GM19351 (cell line): ENCODE measurements around the gene C4orf36.
"Not testable (repeated sequence)": the region's sequence is repeated elsewhere in the genome, so short reads cannot be mapped to it uniquely, and the experiment has no call there.

Source experiments
- ATAC-seq: cut with Tn5 transposase; IDR thresholded peaks from one replicate; pipeline ENCODE4 v1.9.1; 2021; ENCODE audit warnings: mild to moderate bottlenecking, moderate library complexity; ENCODE audit not compliant: unreplicated experiment

Gene C4orf36

DNA sequence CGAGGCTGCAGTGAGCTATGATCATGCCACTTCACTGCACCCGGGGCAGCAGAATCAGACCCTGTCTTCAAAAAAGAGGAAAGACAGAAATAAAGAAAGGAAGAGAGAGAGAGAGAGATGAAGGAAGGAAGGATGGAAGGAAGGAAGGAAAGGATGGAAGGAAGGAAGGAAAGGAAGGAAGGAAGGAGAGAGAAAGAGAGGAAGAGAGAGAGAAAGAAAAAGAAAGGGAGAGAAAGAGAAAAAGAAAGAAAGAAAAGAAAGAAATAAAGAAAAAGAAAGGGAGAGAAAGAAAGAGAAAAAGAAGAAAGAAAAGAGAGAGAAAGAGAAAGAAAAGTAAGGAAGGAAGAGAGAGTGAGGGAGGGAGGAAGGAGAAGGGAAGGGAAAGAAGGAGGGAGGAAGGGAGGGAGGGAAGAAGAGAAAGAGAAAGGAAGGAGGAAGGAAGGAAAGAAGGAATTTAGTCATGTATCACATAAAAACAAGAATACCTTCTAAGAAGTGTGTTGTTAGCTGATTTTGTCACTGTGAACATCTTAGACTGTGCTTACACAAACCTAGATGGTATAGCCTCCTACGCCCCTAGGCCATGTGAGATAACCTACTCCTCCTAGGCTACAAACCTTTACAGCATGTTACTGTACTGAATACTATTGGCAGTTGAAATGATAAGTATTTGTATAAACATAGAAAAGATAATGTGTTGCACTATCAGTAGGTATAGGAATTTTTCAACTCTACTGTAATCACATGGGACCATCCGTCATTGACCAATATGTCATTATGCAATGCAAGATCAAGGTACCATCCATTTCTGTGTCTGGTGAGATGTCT is 25.2 kb upstream of the C4orf36 start:
- ATAC-seq, result no peak

DNA sequence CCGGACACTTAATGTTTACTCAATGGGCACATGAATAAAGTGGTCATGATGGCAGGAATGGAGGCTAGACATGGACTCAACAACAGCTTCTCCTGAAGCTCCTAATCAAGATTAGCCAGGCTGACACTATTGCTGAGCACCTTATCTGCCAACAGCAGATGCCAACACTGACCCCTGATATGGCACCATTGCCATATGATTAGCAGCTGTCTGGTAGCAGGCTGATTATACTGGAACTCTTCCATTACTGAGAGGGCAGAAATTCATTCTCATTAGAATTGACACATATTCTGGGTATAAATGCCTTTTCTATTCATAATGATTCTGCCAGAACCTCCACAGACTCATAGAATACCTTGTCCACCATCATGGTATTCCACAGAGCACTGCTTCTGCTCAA is 24.2 kb upstream of the C4orf36 start:
- ATAC-seq, result no peak

DNA sequence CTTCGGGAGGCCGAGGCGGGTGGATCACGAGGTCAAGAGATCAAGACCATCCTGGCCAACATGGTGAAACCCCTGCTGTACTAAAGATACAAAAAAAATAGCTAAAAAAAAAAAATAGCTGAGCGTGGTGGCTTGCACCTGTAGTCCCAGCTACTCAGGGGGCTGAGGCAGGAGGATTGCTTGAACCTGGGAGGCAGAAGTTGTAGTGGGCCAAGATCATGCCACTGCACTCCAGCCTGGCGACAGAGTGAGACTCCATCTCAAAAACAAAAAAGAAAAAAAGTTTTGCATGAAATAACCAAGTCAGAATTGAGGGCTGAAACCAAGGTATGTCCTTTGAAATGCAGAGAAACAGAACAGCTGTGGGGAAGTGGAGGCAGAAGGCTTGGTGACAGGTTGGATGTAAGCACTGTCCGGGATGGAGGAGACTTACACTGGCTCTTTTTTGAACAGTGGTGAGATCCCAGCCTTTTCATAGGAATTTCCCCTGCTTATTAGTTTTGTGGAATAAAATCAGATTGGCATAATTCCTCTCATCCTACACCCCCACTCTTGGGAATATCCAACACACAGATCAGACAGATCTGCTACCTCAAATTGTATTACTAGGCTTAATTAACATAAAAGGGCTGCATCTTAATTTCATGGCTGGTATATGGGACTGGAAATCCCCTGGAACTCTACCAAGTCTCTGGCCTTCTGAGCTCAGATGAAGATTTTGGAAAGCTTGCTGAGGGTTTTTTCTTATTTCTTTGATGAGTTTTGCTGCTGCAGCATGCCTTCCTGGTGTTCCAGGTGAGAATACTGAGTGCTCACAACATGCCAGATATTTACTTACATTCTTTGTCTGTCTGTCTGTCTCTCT is 18.8 kb upstream of the C4orf36 start:
- ATAC-seq, result no peak

DNA sequence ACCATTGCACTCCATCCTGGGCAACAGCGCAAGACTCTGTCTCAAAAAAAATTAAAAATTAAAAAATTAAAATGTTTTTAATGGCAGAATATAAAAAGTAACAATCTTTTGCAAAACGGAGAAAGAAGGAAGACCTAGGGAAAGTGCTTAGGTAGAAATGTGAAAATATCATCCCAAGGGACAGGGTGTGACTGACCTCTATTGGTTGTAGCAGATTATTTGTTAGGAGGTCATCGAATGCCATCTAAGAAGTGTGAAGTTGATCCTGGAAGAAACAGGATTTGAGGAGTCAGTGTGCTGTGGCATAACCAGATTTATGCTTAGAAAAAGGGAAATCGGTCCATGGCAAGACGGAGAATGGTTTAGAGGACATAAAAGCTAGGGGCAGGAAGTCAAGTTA is 18.1 kb upstream of the C4orf36 start:
- no peak for ATAC-seq

DNA sequence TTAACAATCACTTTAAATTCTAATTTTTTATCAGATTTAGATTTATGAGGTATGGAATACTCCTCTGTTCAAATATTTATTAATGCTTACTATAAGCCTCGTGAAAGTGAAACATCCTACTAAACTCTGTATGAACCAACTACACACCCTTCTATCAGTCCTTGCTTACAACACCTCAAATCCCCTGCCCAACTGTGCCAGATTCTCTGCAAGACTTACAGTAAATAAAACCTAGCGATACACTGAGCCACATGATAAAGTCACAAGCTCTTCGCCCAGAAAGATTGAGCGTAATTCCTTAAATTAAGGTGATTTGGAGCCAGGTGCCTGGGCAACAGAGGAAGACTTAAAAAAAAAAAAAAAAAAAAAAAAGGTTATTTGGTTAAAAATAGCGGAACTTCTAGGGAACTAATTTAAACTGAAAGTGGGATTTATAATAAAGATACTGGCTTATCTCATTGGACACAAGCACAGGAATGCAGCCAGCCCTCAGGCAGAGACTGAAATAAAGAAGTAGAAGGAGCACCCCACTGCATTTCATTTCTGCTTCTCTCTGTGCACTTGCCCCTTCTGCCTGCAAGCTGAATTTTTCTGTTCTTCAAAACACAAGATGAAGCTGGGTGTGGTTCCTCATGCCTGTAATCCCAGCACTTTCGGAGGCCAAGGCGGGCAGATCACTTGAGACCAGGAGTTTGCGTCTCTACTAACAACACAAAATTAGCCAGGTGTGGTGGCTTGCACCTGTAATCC is 17.5 kb upstream of the C4orf36 start:
- ATAC-seq, result no peak

DNA sequence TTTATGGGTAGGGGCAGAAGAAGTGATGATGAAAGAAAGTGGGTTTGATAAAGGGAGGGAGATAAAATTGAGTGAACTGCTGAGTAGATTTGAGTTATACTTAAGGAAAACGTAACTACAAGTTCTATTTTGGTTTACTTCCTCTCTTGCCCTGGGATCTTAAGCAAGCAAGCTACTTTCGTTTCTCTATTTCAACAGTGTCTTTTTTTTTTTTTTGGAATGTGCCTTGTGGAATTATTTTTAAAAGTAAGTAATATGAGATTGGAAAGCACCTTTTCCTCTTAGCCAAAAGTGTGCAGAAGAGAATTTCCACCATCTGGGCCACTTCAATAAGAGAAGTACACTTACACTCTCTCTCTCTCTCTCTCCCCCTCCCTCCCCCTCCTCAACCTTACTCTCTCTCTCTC is 16.0 kb upstream of the C4orf36 start:
- no peak for ATAC-seq

DNA sequence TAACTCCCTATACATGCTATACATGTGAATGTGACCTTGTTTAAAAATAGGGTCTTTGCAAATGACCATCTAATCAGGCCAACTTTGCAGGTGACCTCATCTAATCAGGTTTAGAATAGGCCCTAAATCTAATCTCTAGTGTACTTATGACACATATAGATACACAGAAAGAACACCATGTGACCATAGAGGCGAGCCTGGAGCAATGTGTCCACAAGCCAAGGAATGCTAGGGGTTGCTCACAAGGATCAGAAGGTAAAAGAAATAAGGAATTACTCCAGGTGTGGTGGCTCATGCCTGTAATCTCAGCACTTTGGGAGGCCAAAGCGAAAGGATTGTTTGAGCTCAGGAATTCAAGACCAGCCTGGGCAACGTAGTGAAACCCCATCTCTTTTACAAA is 9.6 kb upstream of the C4orf36 start:
- no peak for ATAC-seq

DNA sequence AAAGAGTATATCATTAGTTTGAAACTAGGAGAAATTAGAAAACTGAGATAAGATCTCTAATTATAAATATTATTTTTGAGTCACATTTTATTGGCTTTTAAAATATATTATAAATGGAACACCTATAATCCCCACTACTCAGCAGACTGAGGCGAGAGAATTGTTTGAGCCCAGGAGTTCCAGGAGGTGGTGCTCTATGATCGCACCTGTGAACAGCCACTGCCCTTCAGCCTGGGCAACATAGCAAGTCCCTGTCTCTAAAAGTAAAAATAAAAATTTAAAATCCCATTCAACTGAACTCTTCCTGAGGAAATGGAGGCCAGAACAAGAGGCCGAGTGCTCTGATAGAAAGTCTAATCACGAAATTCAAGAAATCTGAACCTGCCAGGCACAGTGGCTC is 6.3 kb upstream of the C4orf36 start:
- ATAC-seq, result no peak

DNA sequence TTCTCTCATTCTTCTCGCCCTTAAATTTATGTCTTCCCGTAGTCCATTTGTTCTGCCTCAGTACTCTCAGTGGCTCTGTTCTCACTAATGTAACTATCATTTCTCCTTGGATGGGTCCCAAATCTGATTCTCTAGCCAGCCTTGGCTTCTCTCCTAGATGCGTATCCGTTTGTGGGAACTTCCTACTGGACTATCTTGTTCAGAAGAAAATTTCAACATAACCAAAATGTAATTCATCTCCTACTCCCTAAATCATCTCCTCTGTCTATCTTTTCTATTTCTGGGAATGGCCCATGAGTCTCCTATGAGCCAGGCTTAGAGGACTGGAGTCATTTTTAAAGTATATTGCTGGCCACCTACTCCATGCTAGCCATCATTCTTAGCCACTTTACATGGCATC is 4.4 kb upstream of the C4orf36 start:
- ATAC-seq, result no peak

DNA sequence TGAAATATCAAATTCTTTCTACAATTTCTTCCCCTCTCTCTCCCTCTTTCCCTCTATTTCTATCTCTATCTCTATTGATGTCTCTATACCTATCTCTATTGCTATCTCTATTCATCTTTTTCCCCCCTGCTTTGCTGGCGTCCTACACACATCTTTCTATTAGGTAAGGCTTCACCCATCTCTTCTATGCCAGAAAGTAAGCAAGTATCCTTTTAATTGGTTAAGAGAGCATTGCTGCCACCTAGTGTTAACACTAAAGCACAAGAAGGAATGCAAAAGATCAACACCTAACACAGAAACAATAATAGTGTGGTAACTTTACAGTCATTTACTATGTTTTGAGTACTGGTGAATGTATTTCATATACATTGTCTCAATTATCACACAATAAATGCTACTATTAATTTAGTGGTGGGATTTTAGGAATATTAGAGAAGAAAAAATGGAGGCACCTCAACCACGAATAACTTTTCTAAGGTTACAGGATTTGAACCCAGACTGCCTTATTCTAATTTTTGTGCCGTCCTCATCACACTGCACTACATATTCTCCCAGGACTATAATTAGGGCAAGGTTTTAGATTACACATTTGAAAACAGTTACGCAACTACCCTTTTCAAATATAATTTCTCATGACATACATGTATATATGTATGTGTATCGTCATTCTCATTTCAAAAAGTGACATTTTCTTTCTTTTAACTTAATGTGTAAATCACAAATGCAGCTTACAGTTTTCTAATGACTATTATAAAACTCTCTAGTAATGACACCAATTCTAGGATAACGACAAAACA is 3.7 kb upstream of the C4orf36 start:
- ATAC-seq, result peak; percentile 46

DNA sequence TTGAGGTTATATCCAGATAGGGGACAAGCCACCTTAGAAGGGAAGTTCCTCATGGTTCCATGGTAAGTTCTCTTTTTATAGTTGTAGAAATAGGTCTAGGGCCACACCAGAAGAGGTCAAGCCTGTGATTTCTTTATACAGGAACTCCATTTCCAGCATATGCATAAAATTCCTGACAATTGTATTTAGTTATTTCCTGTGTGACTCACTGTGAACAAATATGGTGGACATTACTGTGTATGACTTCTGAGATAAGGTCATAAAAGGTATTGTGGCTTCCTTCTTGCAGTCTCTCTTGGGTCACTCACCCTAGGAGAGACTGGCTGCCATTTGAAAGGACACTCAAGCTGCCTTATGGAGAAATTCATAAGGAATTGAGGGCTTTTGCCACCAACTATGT is 2.2 kb upstream of the C4orf36 start:
- no peak for ATAC-seq

DNA sequence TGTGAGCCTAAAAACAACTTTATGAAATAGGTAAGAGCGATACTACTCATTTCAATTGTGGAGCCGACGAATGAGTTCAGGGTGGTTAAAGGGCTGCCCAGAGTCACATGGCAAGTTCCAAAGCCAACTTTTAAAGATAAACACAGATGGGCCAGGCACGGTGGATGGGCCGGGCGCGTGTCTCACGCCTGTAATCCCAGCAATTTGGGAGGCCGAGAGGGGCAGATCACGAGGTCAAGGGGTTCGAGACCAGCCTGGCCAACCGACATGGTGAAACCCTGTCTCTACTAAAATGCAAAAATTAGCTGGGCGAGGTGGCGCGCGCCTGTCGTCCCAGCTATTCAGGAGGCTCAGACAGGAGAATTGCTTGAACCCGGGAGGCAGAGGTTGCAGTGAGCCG is 914 bp upstream of the C4orf36 start:
- ATAC-seq, result no peak

DNA sequence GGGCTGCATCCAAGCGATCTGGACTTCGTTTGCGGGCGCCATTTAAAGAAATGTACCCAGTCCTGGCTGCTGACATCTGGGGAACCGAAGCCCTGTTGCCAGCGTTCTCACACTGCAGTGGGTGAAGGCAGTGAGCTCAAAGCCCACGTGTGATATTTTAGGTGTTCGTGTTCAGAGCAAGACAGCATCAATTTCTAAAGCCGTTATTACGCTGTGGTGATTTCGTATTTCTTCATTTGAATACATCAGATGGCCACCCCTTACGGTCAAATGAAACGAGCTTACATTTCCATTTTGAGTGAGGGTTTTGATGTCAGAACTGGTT is 376 bp upstream of the C4orf36 start:
- ATAC-seq, result no peak

DNA sequence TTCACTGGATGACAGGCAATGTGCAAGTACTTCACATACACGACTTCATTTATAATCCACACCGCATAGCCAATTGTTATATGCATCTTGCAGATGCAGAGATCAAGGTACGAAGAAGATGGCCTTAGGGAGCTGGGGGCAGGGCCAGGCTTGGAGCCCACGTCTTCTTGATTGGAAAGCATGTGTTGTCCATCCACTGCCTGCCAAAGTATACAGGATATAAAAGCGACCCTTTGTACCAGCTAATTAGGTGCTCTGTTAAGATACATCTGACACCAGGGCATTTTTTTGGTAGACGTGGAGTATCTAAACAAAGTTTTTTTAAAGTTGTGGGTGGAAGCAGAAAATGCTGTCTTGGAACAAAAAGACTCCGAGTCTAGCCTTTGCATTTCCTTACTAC is 1.4 kb downstream of the C4orf36 start:
- ATAC-seq, result no peak

DNA sequence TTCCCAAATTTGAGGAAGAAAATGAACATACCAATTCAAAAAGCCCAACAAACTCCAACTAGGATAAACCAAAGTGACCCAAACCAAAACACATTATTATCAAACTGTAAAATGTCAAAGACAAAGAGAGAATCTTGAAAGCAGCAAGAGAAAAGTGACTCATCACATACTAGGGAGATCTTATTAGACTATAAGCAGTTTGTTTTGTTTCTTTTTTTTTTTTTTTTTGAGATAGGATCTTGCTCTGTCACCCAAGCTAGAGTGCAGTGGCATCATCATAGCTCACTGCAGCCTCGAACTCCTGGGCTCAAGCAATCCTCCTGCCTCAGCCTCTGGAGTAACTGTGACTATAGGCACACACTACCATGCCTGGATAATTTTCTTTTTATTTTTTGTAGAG is 12.6 kb downstream of the C4orf36 start:
- no peak for ATAC-seq

DNA sequence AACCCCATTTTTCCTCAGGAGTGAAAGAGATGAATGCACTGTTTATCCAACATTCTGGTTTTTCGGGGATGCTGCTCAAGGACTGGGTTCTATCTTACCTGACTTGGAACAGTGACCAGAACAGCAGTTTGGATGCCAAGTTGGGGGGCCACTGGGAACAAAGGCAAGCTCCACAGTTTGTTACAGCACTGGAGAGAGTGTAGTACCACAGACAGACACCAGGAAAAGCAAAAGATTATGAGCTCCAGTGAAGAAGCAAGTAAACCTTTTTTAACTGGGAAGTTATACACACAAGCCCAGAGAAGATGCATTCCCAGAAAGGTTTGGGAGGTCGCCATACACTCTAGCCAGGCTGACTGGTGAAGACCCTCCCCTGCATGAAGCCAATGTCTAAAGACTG is 13.6 kb downstream of the C4orf36 start:
- no peak for ATAC-seq

DNA sequence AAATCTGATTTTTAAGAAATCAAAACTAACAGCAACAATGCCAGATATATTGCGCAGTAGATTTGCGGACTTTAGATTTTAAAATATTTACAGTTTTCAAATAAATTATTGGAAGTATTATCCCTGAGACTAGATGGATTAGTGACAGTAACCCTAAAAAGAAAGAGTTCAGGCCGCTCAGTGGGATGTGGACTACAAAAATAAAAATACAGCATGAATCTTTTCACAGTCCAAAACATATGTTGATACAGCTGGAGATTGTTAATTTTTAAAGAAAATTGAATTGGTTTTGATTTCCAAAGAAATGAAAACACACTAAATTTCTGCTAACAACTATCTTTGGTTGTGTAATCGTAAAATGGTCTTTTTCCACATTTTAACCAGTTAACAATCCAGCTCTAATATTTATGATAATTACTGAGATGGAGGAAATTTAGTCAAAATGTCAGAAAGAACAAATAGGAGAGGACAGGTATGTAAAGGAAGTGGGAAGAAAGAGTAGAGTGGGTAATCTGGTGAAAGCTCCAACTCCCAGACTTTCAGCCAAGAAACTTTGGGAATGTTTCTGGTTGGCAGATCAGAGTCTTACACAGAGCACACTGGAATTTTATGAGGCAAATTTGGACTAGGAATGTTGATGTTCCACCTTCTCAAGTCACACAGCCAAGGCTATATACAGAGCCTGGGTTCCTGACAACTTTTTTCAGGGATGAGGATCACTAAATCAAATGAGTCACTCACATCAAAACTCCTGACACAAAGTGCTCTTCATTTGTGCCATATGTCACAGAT is 15.1 kb downstream of the C4orf36 start:
- ATAC-seq, result no peak

DNA sequence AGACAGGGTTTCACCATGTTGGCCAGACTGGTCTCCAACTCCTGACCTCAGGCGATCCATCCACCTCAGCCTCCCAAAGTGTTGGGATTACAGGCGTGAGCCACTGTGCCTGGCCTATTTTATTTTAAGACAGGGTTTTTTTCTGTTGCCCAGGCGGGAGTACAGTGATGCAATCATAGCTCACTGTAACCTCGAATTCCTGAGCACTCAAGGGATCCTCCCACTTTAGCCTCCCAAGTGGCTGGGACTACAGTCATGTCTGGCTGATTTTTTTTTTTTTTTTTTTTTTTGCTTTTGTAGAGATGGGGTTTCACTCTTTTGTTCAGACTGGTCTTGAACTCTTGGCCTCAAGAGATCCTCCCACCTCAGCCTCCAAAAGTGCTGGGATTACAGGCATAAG is 16.8 kb downstream of the C4orf36 start:
- ATAC-seq, result not testable (repeated sequence)

DNA sequence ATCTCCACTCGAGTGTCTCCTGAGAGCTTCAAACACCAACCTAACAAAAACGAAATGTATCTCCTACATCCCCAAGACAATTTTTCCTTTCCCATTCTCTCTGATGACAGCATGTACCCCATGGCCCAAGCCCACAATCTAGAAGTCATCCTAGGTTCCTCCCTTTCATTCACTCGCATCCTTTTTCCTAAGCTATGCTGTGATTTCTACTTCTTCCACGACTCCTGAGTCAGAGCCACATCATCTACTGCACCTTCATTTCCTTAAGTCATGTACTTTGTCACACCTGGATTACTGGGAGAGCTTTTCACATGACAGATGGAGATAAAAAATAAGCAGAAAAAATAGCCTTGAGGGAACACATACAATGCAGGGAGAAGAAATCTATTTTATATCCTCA is 20.1 kb downstream of the C4orf36 start:
- no peak for ATAC-seq

DNA sequence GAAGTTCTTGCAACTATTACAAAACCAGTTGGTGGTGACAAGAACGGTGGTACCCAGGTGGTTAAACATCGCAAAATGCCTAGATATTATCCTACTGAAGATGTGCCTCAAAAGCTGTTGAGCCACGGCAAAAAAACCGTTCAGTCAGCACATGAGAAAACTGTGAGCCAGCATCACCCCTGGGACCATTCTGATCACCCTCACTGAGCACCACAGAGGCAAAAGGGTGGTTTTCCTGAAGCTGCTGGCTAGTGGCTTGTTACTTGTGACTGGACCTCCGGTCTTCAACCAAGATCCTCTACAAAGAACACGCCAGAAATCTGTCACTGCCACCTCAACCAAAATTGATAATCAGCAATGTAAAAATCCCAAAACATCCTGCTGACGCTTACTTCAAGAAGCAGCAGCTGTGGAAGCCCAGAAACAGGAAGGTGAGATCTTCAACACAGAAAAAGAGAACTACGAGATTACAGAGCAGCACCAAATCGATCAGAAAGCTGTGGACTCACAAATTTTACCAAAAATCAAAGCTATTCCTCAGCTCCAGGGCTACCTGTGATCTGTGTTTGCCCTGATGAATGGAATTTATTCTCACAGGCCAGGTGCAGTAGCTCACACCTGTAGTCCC is 21.7 kb downstream of the C4orf36 start:
- no peak for ATAC-seq
